Measurements from ENCODE around the gene DDX43. TPM values are rescaled to one million over a fixed set of nuclear protein-coding genes. Genes with fewer than 3 reads are reported as not detected.

DDX43 gene
- total and polyA plus RNA-seq, 9 donors: 0.83 to 3.6 (median 1.3) TPM

- WGBS, 3 donors: 89 to 94% (median 94%) methylated on average over 14 of the region's 14 CpGs
- Histone ChIP-seq H3K36me3 (no peaks in the 10 kb centered on the region), H3K9me3 (peaks cover 0 to 3% of the 10 kb centered on the region in 2 donors), H3K27me3 (no peaks in the 10 kb centered on the region), H3K4me1 (ENCODE audit: insufficient read depth) (no peaks in the 10 kb centered on the region), H3K4me3 (no peak overlapping the region), H3K27ac (no peak overlapping the region)
- intact Hi-C loops (cut with DNase I): no loop called here
- no peak for DNase-seq
- TF ChIP-seq CTCF (IDR thresholded peaks at IDR 0.05) (no peak), EP300 (IDR thresholded peaks at IDR 0.05) (no peak), POLR2A (IDR thresholded peaks at IDR 0.05) (no peak)
Observed at GRCh38 chr6:73369157-73369556, 25.5 kb upstream of the DDX43 start.

GRCh38 chr6:73369563-73369962, 25.1 kb upstream of the DDX43 start, which contains the start of gene OOEP:
OOEP (minus strand) TSS chr6:73369897; CDS start chr6:73369792, 105 bp downstream.
- DNase-seq: no peak
- no peaks in the 10 kb centered on the region for H3K27me3 ChIP-seq
- H3K27ac ChIP-seq: no peak within 1 kb of the TSS
- H3K9me3 ChIP-seq: peaks cover 0 to 3% of the 10 kb centered on the region in 2 donors
- no peak within 1 kb of the TSS for H3K4me3 ChIP-seq
- TF ChIP-seq CTCF (IDR thresholded peaks at IDR 0.05) (no peak), POLR2A (IDR thresholded peaks at IDR 0.05) (no peak), EP300 (IDR thresholded peaks at IDR 0.05) (no peak)
- WGBS, 3 donors: 97 to 98% (median 98%) methylated on average over 36 of the region's 36 CpGs
- intact Hi-C loops (cut with DNase I): no loop called here
- H3K4me1 ChIP-seq (ENCODE audit: insufficient read depth): no peaks in the 10 kb centered on the region
- H3K36me3 ChIP-seq: no peaks in the 10 kb centered on the region

GRCh38 chr6:73371984-73372383, 22.6 kb upstream of the DDX43 start:
- Histone ChIP-seq H3K4me3 (no peak overlapping the region), H3K9me3 (peaks cover 0 to 3% of the 10 kb centered on the region in 2 donors), H3K27me3 (no peaks in the 10 kb centered on the region), H3K4me1 (ENCODE audit: insufficient read depth) (no peaks in the 10 kb centered on the region), H3K27ac (no peak overlapping the region), H3K36me3 (no peaks in the 10 kb centered on the region)
- WGBS, 3 donors: 95 to 97% (median 96%) methylated on average over 4 of the region's 4 CpGs
- TF ChIP-seq CTCF (IDR thresholded peaks at IDR 0.05) (no peak), EP300 (IDR thresholded peaks at IDR 0.05) (no peak), POLR2A (IDR thresholded peaks at IDR 0.05) (no peak)
- DNase-seq: no peak
- intact Hi-C loops (cut with DNase I): no loop called here

GRCh38 chr6:73372516-73372915, 22.1 kb upstream of the DDX43 start:
- DNase-seq: no peak
- H3K36me3 ChIP-seq: no peaks in the 10 kb centered on the region
- H3K4me3 ChIP-seq: no peak overlapping the region
- H3K27ac ChIP-seq: no peak overlapping the region
- intact Hi-C loops (cut with DNase I): no loop called here
- peaks cover 0 to 3% of the 10 kb centered on the region in 2 donors for H3K9me3 ChIP-seq
- H3K27me3 ChIP-seq: no peaks in the 10 kb centered on the region
- no peaks in the 10 kb centered on the region for H3K4me1 ChIP-seq (ENCODE audit: insufficient read depth)
- WGBS, 3 donors: 88% methylated on average over 10 of the region's 10 CpGs
- TF ChIP-seq CTCF (IDR thresholded peaks at IDR 0.05) (no peak), POLR2A (IDR thresholded peaks at IDR 0.05) (no peak), EP300 (IDR thresholded peaks at IDR 0.05) (no peak)

Data from ovary (tissue), 9 donors.